Measurements from ENCODE around the gene BSN.

BSN gene

GRCh38 chr3:49625071-49625470 is 70.8 kb downstream of the BSN start:
- TF ChIP-seq CTCF (IDR thresholded peaks at IDR 0.05) = no peak
- Histone ChIP-seq H3K9me3 (no peaks in the 10 kb centered on the region), H3K27me3 (no peaks in the 10 kb centered on the region), H3K4me1 (no peaks in the 10 kb centered on the region), H3K36me3 (no peaks in the 10 kb centered on the region), H3K4me3 (no peak overlapping the region), H3K27ac (no peak overlapping the region)
- intact Hi-C loops (cut with DNase I; ENCODE audit: low total_unique reads) = no loop called here
- DNase-seq = no peak

GRCh38 chr3:49626101-49626581 is 71.9 kb downstream of the BSN start:
- intact Hi-C loops (cut with DNase I; ENCODE audit: low total_unique reads) = no loop called here
- Histone ChIP-seq H3K27me3 (no peaks in the 10 kb centered on the region), H3K9me3 (no peaks in the 10 kb centered on the region), H3K4me3 (no peak overlapping the region), H3K27ac (no peak overlapping the region), H3K4me1 (no peaks in the 10 kb centered on the region), H3K36me3 (no peaks in the 10 kb centered on the region)
- no peak for TF ChIP-seq CTCF (IDR thresholded peaks at IDR 0.05)
- DNase-seq = no peak

- H3K4me3 ChIP-seq = no peak overlapping the region
- no peak for DNase-seq
- no peak for TF ChIP-seq CTCF (IDR thresholded peaks at IDR 0.05)
- intact Hi-C loops (cut with DNase I; ENCODE audit: low total_unique reads) = no loop called here
- H3K27me3 ChIP-seq = no peaks in the 10 kb centered on the region
- H3K36me3 ChIP-seq = no peaks in the 10 kb centered on the region
- no peak overlapping the region for H3K27ac ChIP-seq
- H3K4me1 ChIP-seq = no peaks in the 10 kb centered on the region
- no peaks in the 10 kb centered on the region for H3K9me3 ChIP-seq
Observed at GRCh38 chr3:49626796-49627195, 72.5 kb downstream of the BSN start.

- H3K27me3 ChIP-seq = no peaks in the 10 kb centered on the region
- no peaks in the 10 kb centered on the region for H3K36me3 ChIP-seq
- no peak overlapping the region for H3K27ac ChIP-seq
- DNase-seq = no peak
- TF ChIP-seq CTCF (IDR thresholded peaks at IDR 0.05) = no peak
- H3K9me3 ChIP-seq = no peaks in the 10 kb centered on the region
- no peaks in the 10 kb centered on the region for H3K4me1 ChIP-seq
- intact Hi-C loops (cut with DNase I; ENCODE audit: low total_unique reads) = no loop called here
- H3K4me3 ChIP-seq = no peak overlapping the region
Observed at GRCh38 chr3:49627634-49628033, 73.4 kb downstream of the BSN start.

- H3K27me3 ChIP-seq = no peaks in the 10 kb centered on the region
- TF ChIP-seq CTCF (IDR thresholded peaks at IDR 0.05) = no peak
- intact Hi-C loops (cut with DNase I; ENCODE audit: low total_unique reads) = no loop called here
- H3K27ac ChIP-seq = no peak overlapping the region
- DNase-seq = no peak
- H3K9me3 ChIP-seq = no peaks in the 10 kb centered on the region
- no peaks in the 10 kb centered on the region for H3K36me3 ChIP-seq
- no peak overlapping the region for H3K4me3 ChIP-seq
- no peaks in the 10 kb centered on the region for H3K4me1 ChIP-seq
Observed at GRCh38 chr3:49628249-49628648, 74.0 kb downstream of the BSN start.

GRCh38 chr3:49629451-49629850 is 75.2 kb downstream of the BSN start:
- H3K4me3 ChIP-seq = no peak overlapping the region
- no peaks in the 10 kb centered on the region for H3K4me1 ChIP-seq
- no peaks in the 10 kb centered on the region for H3K27me3 ChIP-seq
- no peak for DNase-seq
- TF ChIP-seq CTCF (IDR thresholded peaks at IDR 0.05) = no peak
- intact Hi-C loops (cut with DNase I; ENCODE audit: low total_unique reads) = no loop called here
- H3K27ac ChIP-seq = no peak overlapping the region
- H3K9me3 ChIP-seq = no peaks in the 10 kb centered on the region
- no peaks in the 10 kb centered on the region for H3K36me3 ChIP-seq

Data from tibial artery (tissue), 4 donors.